OCI-M1 (cell line): Measurements from ENCODE around the gene ACSL5.
"Not testable (repeated sequence)": the region's sequence is repeated elsewhere in the genome, so short reads cannot be mapped to it uniquely, and the experiment has no call there.

Experiments used
- DNase-seq: peaks from one replicate; lab custom pipeline; 2025; lab: John Stamatoyannopoulos, UW

ACSL5 gene

DNA sequence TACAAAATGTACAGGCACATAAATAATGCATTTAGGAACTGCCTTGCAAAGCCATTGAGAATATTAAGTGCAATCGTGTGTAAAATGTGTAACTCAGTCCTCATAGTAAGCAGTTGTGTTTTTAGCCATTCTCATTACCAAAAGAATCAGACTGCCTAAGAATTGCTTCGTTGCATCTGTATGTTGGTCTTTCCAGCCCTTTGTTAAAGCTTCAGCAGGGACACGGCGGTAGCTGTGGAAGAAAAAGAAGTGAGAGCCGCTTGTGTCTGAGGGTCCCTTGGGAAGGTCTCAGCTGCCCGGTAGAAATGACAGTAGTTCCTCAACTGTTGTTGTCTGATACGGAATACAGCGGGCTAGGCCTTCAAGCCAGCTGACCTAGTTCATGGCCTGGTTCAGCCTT lies 22.8 kb upstream of the ACSL5 start:
- no peak for DNase-seq

DNA sequence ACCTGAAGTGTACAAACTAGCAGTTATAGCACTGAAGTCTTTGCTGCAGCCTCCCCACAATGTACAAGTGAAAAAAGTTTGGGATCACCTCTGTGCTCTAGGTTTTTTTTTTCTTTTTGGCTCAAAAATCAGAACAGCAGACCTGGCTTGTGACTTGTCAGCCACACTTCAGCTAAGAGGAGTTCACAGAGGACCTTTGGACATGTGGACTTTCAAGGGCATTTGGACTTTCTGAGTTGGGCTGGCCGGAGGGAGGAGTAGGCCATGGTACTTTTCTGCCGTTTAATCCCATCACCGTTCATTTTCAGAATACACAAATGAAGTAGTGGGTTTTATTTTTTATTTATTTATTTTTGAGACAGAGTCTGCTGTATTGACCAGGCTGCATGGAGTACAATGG lies 21.9 kb upstream of the ACSL5 start:
- DNase-seq: no peak

DNA sequence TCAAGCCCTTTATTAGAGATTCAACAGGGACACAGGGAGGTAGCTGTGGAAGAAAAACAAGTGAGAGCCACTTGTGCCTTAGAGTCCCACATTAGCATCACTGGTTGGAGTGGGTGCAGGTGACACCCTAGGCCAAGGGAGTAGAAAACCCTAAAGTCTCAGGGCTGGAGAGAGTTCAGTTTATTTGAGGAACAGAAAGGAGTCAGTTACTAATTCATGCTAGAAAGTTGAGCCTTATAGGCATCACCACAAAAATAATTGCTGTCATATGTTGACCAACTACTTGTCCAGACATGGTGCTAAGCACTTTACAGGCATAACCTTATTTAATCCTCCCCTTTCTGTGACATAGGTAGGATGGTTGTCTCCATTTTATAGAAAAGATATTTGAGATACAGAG lies 20.9 kb upstream of the ACSL5 start:
- no peak for DNase-seq

DNA sequence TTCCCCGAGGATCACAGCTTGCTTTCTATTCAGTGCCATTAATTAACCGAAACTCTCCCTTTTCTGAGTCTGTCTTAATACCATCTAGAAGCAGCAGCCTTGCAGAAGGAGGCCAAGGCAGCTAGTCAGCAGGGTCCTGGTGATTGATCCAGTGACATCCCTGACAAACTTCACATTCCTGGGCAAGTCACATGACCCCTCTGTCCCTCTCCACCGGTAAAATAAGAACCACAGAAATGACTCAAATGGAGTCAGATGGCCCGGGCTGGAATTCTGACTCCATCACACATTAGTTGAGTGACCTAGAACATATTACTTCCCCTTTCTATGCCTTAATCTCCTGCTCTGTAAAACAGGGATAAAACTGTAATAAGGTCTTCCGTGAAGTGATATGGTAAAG lies 17.2 kb upstream of the ACSL5 start:
- no peak for DNase-seq

DNA sequence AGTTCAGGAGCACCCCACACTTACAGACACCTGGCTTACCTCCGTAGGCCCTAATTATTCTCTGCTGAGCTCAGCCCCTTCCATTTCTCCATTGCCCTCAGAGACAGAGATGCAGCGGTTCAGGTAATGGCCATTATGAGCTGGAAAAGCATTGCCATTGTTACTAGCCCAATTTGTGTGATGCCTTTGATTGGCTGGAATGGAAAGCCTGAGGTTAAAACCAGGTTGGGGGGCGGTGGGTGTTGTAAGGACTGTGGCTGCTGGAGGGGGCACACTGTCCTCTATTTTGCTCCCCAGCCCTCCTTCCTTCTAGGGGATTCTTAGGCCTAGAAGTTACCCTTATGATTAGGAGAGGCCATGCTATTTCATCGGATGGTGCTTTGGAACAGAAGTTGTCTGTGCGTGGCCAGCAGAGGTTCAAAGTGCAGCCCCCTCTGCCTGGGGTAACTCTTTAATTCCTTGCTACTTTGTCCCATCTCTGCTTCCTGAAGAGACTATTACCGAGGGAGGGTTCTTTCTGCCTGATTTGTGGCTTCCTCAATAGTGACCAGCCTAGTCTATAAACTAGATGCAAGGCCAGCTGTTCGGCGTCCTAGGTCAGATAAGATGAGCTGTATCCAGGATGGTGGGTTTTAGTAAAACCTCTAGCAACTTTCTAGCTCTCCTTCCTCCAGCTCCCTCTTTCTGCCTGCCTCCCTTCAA lies 14.2 kb upstream of the ACSL5 start:
- peak; percentile 33 for DNase-seq

DNA sequence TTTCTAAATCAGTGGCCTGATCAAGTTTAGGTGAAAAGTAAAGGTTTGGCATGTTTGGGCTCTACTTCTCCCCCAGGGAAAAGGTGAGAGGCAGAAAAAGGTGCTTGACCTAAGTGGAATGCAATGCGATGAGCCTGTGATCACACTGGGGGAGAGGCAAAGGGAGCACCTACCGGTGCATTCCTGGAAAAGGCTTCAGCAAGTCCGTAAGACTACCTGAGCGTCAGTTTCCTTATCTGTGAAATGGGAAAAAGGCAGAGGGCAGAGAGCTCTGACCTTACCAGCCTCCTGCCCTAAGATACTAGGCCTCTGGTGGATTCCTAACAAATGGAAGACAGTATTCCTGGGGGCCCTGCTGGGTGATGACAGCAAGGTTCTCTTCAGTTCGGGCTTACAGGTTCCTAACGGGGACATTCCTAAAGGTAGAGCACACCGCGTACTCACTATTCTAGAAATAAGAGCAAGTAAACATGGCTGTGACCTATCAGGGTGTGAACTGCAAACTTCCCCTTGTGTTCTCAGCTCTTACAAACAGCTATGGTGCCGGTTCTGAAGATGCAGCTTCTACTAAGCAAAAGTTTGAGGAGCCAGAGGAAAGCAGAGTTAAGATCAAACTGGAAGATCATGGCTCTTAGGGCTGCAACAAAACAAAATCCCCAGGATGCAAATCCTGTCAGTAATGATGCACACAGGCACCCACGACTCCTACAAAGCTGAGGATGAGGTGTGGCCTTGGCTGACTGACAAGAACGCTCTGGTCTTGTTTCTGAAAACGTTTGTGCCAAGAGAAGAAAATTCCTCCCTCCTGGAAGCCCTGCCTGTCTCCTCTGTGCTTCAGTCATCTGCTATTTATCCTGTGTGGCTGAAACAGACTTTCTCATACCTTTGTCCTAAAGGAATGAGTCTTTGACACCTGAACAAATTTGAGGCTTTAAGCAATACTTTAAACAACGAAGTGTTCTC lies 13.3 kb upstream of the ACSL5 start:
- no peak for DNase-seq

DNA sequence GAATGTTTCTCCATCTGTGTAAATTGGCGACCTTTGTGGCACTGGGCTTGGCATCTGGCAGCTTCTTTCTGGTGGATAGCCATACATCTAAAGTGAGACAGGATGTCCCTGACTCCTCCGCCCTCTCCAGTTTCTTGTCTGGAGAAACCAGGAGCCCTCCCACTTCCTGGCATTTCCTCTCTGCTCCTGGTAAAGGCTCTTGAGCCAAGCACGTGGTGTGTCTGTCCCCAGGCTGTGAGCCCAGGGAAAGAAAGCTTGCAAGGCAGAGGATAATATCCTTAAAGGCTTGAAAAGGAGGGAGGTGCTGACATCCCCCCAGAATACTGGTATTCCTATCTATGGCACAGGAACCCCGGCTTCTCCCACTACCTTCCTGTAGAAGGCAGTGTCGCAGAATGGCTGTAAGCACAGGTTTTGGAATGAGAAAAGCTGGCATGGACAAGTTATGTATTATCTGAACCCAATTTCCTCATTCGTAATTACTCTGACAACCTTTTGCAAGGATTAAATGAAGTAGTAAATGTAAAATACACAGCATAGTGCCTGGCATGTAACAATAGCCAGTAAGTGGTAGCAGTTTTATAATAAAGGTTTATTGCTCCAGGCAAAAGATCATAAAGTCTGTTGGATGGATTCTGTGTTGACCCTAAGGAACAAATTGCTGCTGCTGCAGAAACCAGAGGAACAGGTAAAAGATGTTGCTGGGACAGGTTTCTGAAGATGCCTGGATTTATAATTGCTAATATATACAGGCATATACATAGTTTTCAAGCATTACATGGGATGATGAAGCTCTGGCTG lies 11.8 kb upstream of the ACSL5 start:
- no peak for DNase-seq

- no peak for DNase-seq
Observed at GRCh38 chr10:112362833-112363232, 11.1 kb upstream of the ACSL5 start.

- no peak for DNase-seq
Observed at GRCh38 chr10:112363696-112364688, 9.9 kb upstream of the ACSL5 start.

- no peak for DNase-seq
Observed at GRCh38 chr10:112365014-112365432, 8.9 kb upstream of the ACSL5 start.

DNA sequence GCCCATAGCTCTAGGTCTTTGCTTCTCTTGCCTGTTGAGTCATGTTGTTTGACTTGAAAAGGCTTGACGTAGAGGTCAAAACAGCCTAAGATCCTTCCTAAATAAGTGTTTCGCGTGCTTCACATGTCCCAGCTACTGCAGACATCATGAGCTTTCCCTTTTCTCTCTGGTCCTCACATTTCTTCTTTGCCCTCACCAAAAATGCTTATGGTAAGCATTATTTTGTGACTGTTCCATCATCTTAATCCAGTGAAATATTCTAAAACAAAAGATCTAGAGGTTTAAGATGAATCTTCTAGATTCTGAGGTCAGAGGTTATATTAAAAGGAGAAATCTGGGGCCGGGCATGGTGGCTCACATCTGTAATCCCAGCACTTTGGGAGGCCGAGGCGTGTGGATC lies 8.5 kb upstream of the ACSL5 start:
- no peak for DNase-seq

DNA sequence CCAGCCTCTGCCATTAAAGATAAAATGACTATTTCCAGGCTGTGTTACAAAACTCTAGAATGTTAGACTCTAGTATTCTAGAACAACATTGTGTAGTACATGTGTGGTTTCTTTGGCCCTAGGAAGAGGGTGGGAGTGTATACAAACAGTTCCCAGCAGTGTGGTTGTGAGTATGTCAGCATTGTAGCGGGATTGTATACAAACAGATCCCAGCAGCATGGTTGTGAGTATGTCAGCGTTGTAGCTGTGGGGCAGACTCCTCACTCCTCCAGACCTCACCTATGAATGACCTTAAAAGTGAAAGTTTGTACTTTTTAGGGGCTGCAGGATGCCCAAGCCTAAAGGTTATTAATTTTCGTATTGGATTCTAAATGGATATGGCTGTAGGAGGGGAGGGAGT lies 6.9 kb upstream of the ACSL5 start:
- no peak for DNase-seq

DNA sequence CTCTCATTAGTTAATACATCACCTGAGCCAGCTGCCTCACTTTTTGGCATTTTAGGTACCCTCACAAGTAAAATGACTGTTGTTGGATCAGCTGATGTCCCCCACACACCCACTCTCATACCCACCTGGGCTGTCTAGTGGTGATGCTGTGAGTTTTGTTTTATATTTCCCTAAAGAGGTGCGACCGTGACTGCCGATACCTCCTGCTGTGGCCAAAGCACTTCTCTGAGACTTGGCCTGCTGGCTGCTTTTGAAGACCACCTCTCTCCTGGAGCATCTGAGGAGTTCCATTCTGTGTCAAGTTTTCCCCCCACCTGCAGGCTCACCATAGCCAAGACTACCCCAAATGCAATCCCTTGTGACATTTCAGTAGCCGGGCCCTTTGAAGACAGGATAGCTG lies 6.4 kb upstream of the ACSL5 start:
- no peak for DNase-seq

GRCh38 chr10:112369495-112370423 lies 4.2 kb upstream of the ACSL5 start:
- no peak for DNase-seq

GRCh38 chr10:112370424-112370819 lies 3.5 kb upstream of the ACSL5 start:
- DNase-seq: no peak

DNA sequence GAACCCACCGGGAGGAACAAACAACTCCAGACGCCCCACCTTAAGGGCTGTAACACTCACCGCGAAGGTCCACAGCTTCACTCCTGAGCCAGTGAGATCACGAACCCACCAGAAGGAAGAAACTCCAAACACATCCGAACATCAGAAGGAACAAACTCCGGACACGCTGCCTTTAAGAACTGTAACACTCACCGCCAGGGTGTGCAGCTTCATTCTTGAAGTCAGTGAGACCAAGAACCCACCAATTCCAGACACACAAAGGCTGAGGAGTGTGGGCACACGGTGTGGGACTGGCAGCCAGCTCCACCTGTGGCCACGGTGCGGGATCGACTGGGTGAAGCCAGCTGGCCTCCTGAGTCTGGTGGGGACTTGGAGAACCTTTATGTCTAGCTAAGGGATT lies 2.6 kb upstream of the ACSL5 start:
- not testable (repeated sequence) for DNase-seq

GRCh38 chr10:112372182-112372810 lies 1.6 kb upstream of the ACSL5 start:
- not testable (repeated sequence) for DNase-seq

DNA sequence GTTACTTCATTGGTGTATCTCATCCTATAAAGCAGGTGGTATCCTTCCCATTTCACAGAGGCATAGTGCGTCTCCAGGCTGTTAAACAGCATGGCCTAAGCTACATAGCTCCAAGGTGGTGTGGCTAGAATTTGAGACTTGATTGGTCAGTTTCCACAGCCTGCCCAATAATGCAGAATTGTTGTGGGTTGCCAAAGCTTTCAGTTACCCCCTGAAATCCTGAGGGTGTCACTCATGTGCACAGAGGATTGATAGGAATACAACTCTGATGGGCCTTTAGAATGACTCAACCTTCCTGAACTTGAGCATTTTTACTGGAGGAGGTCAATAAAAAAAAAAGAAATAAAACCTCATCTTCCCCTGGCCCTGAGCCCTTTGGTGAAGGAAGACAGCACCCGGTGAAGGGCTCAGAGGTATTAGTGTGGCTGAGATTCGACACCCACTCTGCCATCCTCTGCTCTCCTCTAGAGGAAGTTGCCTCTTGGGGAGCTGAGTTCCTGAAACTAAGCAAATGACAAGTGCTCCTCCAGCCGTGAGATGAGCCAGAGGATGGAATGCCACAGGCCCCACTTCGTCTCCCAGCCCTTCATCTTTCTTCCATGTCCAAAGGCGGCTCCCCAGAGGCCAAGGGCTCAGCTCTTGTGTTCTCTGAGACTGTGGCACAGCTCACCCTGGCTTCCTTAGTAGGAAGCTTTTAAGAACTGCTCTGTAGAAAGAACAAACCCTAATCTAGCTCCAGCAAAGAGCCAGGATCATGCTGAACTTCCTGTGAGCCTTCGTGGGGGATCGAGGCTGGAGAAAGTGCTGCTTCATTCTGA lies 1.0 kb downstream of the ACSL5 start:
- DNase-seq: peak; percentile 62
